ENCODE results near the gene INSYN2B. TPM values are rescaled to one million over a fixed set of nuclear protein-coding genes. Genes with fewer than 3 reads are reported as not detected.
"Not testable (repeated sequence)": the region's sequence is repeated elsewhere in the genome, so short reads cannot be mapped to it uniquely, and the experiment has no call there.

The INSYN2B gene
- polyA plus RNA-seq, 4 donors, result 0.01 to 0.03 TPM; not detected in 2

GRCh38 chr5:169970339-169970738, 10.0 kb downstream of the INSYN2B start:
- FAIRE-seq, result no peak
- Histone ChIP-seq H3K9me3 (ENCODE audit: control insufficient read depth in 2 of 2, insufficient read depth in 1 of 2, low read depth in 1 of 2, low read length in 1 of 2) (no peaks in the 10 kb centered on the region), H3K36me3 (ENCODE audit: control insufficient read depth in 3 of 3, insufficient read depth in 2 of 3, low read depth in 1 of 3, low read length in 3 of 3) (no peaks in the 10 kb centered on the region), H3K27ac (ENCODE audit: low read depth in 1 of 3, low read length in 2 of 3) (no peak overlapping the region), H3K4me3 (ENCODE audit: low read depth in 1 of 3, low read length in 3 of 3) (no peak overlapping the region), H3K27me3 (ENCODE audit: control insufficient read depth in 3 of 3, insufficient read depth in 3 of 3, low read length in 3 of 3) (peaks cover 0 to 3% (median 0%) of the 10 kb centered on the region in 3 donors), H3K4me1 (ENCODE audit: control insufficient read depth in 3 of 3, insufficient read depth in 2 of 3, low read depth in 1 of 3, low read length in 2 of 3) (no peaks in the 10 kb centered on the region)
- no peak for DNase-seq

- no peaks in the 10 kb centered on the region for H3K9me3 ChIP-seq (ENCODE audit: control insufficient read depth in 2 of 2, insufficient read depth in 1 of 2, low read depth in 1 of 2, low read length in 1 of 2)
- WGBS, 3 donors, result 66 to 82% (median 80%) methylated on average over 5 of the region's 5 CpGs
- no peak for FAIRE-seq
Observed at GRCh38 chr5:169964246-169964645, 16.0 kb downstream of the INSYN2B start.

GRCh38 chr5:169960659-169961058, 19.6 kb downstream of the INSYN2B start:
- DNase-seq (no peak), FAIRE-seq (no peak)
- no peaks in the 10 kb centered on the region for H3K4me1 ChIP-seq (ENCODE audit: control insufficient read depth in 3 of 3, insufficient read depth in 2 of 3, low read depth in 1 of 3, low read length in 2 of 3)
- no peak overlapping the region for H3K27ac ChIP-seq (ENCODE audit: low read depth in 1 of 3, low read length in 2 of 3)
- no peaks in the 10 kb centered on the region for H3K27me3 ChIP-seq (ENCODE audit: control insufficient read depth in 3 of 3, insufficient read depth in 3 of 3, low read length in 3 of 3)
- no peak overlapping the region for H3K4me3 ChIP-seq (ENCODE audit: low read depth in 1 of 3, low read length in 3 of 3)
- no peaks in the 10 kb centered on the region for H3K36me3 ChIP-seq (ENCODE audit: control insufficient read depth in 3 of 3, insufficient read depth in 2 of 3, low read depth in 1 of 3, low read length in 3 of 3)
- no peaks in the 10 kb centered on the region for H3K9me3 ChIP-seq (ENCODE audit: control insufficient read depth in 2 of 2, insufficient read depth in 1 of 2, low read depth in 1 of 2, low read length in 1 of 2)
- WGBS, 3 donors, result 81 to 93% (median 90%) methylated on average over 2 of the region's 2 CpGs

More at GRCh38 chr5:169964246-169964645, 16.0 kb downstream of the INSYN2B start:
- Histone ChIP-seq H3K4me3 (ENCODE audit: low read depth in 1 of 3, low read length in 3 of 3) (no peak overlapping the region), H3K27me3 (ENCODE audit: control insufficient read depth in 3 of 3, insufficient read depth in 3 of 3, low read length in 3 of 3) (no peaks in the 10 kb centered on the region), H3K27ac (ENCODE audit: low read depth in 1 of 3, low read length in 2 of 3) (no peak overlapping the region), H3K4me1 (ENCODE audit: control insufficient read depth in 3 of 3, insufficient read depth in 2 of 3, low read depth in 1 of 3, low read length in 2 of 3) (no peaks in the 10 kb centered on the region), H3K36me3 (ENCODE audit: control insufficient read depth in 3 of 3, insufficient read depth in 2 of 3, low read depth in 1 of 3, low read length in 3 of 3) (no peaks in the 10 kb centered on the region)
- no peak for DNase-seq

GRCh38 chr5:169958278-169958677, 22.0 kb downstream of the INSYN2B start:
- FAIRE-seq, result no peak
- no peaks in the 10 kb centered on the region for H3K9me3 ChIP-seq (ENCODE audit: control insufficient read depth in 2 of 2, insufficient read depth in 1 of 2, low read depth in 1 of 2, low read length in 1 of 2)
- no peaks in the 10 kb centered on the region for H3K4me1 ChIP-seq (ENCODE audit: control insufficient read depth in 3 of 3, insufficient read depth in 2 of 3, low read depth in 1 of 3, low read length in 2 of 3)
- DNase-seq, result no peak
- WGBS, 3 donors, result 66 to 74% (median 71%) methylated on average over 3 of the region's 3 CpGs
- H3K27ac ChIP-seq (ENCODE audit: low read depth in 1 of 3, low read length in 2 of 3), result no peak overlapping the region
- no peak overlapping the region for H3K4me3 ChIP-seq (ENCODE audit: low read depth in 1 of 3, low read length in 3 of 3)
- peaks cover 0 to 2% (median 0%) of the 10 kb centered on the region in 3 donors for H3K27me3 ChIP-seq (ENCODE audit: control insufficient read depth in 3 of 3, insufficient read depth in 3 of 3, low read length in 3 of 3)
- no peaks in the 10 kb centered on the region for H3K36me3 ChIP-seq (ENCODE audit: control insufficient read depth in 3 of 3, insufficient read depth in 2 of 3, low read depth in 1 of 3, low read length in 3 of 3)

- FAIRE-seq (no peak), DNase-seq (no peak)
- no peak overlapping the region for H3K4me3 ChIP-seq (ENCODE audit: low read depth in 1 of 3, low read length in 3 of 3)
- peaks cover 0 to 2% (median 0%) of the 10 kb centered on the region in 3 donors for H3K27me3 ChIP-seq (ENCODE audit: control insufficient read depth in 3 of 3, insufficient read depth in 3 of 3, low read length in 3 of 3)
- H3K9me3 ChIP-seq (ENCODE audit: control insufficient read depth in 2 of 2, insufficient read depth in 1 of 2, low read depth in 1 of 2, low read length in 1 of 2), result no peaks in the 10 kb centered on the region
- no peaks in the 10 kb centered on the region for H3K4me1 ChIP-seq (ENCODE audit: control insufficient read depth in 3 of 3, insufficient read depth in 2 of 3, low read depth in 1 of 3, low read length in 2 of 3)
- H3K36me3 ChIP-seq (ENCODE audit: control insufficient read depth in 3 of 3, insufficient read depth in 2 of 3, low read depth in 1 of 3, low read length in 3 of 3), result no peaks in the 10 kb centered on the region
- no peak overlapping the region for H3K27ac ChIP-seq (ENCODE audit: low read depth in 1 of 3, low read length in 2 of 3)
Observed at GRCh38 chr5:169956756-169957155, 23.5 kb downstream of the INSYN2B start.

GRCh38 chr5:169956126-169956525, 24.2 kb downstream of the INSYN2B start:
- DNase-seq (no peak), FAIRE-seq (no peak)
- Histone ChIP-seq H3K4me3 (ENCODE audit: low read depth in 1 of 3, low read length in 3 of 3) (no peak overlapping the region), H3K4me1 (ENCODE audit: control insufficient read depth in 3 of 3, insufficient read depth in 2 of 3, low read depth in 1 of 3, low read length in 2 of 3) (no peaks in the 10 kb centered on the region), H3K27ac (ENCODE audit: low read depth in 1 of 3, low read length in 2 of 3) (no peak overlapping the region), H3K36me3 (ENCODE audit: control insufficient read depth in 3 of 3, insufficient read depth in 2 of 3, low read depth in 1 of 3, low read length in 3 of 3) (no peaks in the 10 kb centered on the region), H3K27me3 (ENCODE audit: control insufficient read depth in 3 of 3, insufficient read depth in 3 of 3, low read length in 3 of 3) (peaks cover 0 to 2% (median 0%) of the 10 kb centered on the region in 3 donors), H3K9me3 (ENCODE audit: control insufficient read depth in 2 of 2, insufficient read depth in 1 of 2, low read depth in 1 of 2, low read length in 1 of 2) (no peaks in the 10 kb centered on the region)
- 66 to 77% (median 74%) methylated on average over 3 of the region's 3 CpGs for WGBS, 3 donors

- H3K9me3 ChIP-seq (ENCODE audit: control insufficient read depth in 2 of 2, insufficient read depth in 1 of 2, low read depth in 1 of 2, low read length in 1 of 2), result no peaks in the 10 kb centered on the region
- H3K27ac ChIP-seq (ENCODE audit: low read depth in 1 of 3, low read length in 2 of 3), result no peak overlapping the region
- no peak overlapping the region for H3K4me3 ChIP-seq (ENCODE audit: low read depth in 1 of 3, low read length in 3 of 3)
- H3K4me1 ChIP-seq (ENCODE audit: control insufficient read depth in 3 of 3, insufficient read depth in 2 of 3, low read depth in 1 of 3, low read length in 2 of 3), result no peaks in the 10 kb centered on the region
- WGBS, 3 donors, result 80 to 86% (median 81%) methylated on average over 6 of the region's 6 CpGs
- H3K36me3 ChIP-seq (ENCODE audit: control insufficient read depth in 3 of 3, insufficient read depth in 2 of 3, low read depth in 1 of 3, low read length in 3 of 3), result no peaks in the 10 kb centered on the region
- FAIRE-seq, result no peak
- no peak for DNase-seq
- peaks cover 0 to 2% (median 0%) of the 10 kb centered on the region in 3 donors for H3K27me3 ChIP-seq (ENCODE audit: control insufficient read depth in 3 of 3, insufficient read depth in 3 of 3, low read length in 3 of 3)
Observed at GRCh38 chr5:169954786-169955185, 25.5 kb downstream of the INSYN2B start.

GRCh38 chr5:169953196-169953595, 27.1 kb downstream of the INSYN2B start:
- 80 to 86% (median 85%) methylated on average over 4 of the region's 4 CpGs for WGBS, 3 donors
- H3K4me1 ChIP-seq (ENCODE audit: control insufficient read depth in 3 of 3, insufficient read depth in 2 of 3, low read depth in 1 of 3, low read length in 2 of 3), result not testable (repeated sequence)

GRCh38 chr5:169950333-169950732, 30.0 kb downstream of the INSYN2B start:
- WGBS, 3 donors, result 84 to 93% (median 91%) methylated on average over 2 of the region's 2 CpGs
- no peak overlapping the region for H3K4me3 ChIP-seq (ENCODE audit: low read depth in 1 of 3, low read length in 3 of 3)
- FAIRE-seq, result no peak
- H3K4me1 ChIP-seq (ENCODE audit: control insufficient read depth in 3 of 3, insufficient read depth in 2 of 3, low read depth in 1 of 3, low read length in 2 of 3), result peaks cover 0 to 2% (median 0%) of the 10 kb centered on the region in 3 donors
- DNase-seq, result no peak
- H3K27ac ChIP-seq (ENCODE audit: low read depth in 1 of 3, low read length in 2 of 3), result no peak overlapping the region
- peaks cover 0 to 2% (median 0%) of the 10 kb centered on the region in 3 donors for H3K27me3 ChIP-seq (ENCODE audit: control insufficient read depth in 3 of 3, insufficient read depth in 3 of 3, low read length in 3 of 3)
- H3K9me3 ChIP-seq (ENCODE audit: control insufficient read depth in 2 of 2, insufficient read depth in 1 of 2, low read depth in 1 of 2, low read length in 1 of 2), result no peaks in the 10 kb centered on the region
- no peaks in the 10 kb centered on the region for H3K36me3 ChIP-seq (ENCODE audit: control insufficient read depth in 3 of 3, insufficient read depth in 2 of 3, low read depth in 1 of 3, low read length in 3 of 3)

More at GRCh38 chr5:169953196-169953595, 27.1 kb downstream of the INSYN2B start:
- not testable (repeated sequence) for DNase-seq; FAIRE-seq; H3K27me3 ChIP-seq (ENCODE audit: control insufficient read depth in 3 of 3, insufficient read depth in 3 of 3, low read length in 3 of 3); H3K36me3 ChIP-seq (ENCODE audit: control insufficient read depth in 3 of 3, insufficient read depth in 2 of 3, low read depth in 1 of 3, low read length in 3 of 3); H3K9me3 ChIP-seq (ENCODE audit: control insufficient read depth in 2 of 2, insufficient read depth in 1 of 2, low read depth in 1 of 2, low read length in 1 of 2); H3K4me3 ChIP-seq (ENCODE audit: low read depth in 1 of 3, low read length in 3 of 3); H3K27ac ChIP-seq (ENCODE audit: low read depth in 1 of 3, low read length in 2 of 3)
